ENCODE data around the gene VOPP1. TPM values are rescaled to one million over a fixed set of nuclear protein-coding genes. Genes with fewer than 3 reads are reported as not detected.

Gene VOPP1
- total and polyA plus RNA-seq, 2 of the 13 experiments (the other 11 are each of a cell fraction or from before 2014, with no cell fraction given), result 21.8 to 55.3 TPM

DNA sequence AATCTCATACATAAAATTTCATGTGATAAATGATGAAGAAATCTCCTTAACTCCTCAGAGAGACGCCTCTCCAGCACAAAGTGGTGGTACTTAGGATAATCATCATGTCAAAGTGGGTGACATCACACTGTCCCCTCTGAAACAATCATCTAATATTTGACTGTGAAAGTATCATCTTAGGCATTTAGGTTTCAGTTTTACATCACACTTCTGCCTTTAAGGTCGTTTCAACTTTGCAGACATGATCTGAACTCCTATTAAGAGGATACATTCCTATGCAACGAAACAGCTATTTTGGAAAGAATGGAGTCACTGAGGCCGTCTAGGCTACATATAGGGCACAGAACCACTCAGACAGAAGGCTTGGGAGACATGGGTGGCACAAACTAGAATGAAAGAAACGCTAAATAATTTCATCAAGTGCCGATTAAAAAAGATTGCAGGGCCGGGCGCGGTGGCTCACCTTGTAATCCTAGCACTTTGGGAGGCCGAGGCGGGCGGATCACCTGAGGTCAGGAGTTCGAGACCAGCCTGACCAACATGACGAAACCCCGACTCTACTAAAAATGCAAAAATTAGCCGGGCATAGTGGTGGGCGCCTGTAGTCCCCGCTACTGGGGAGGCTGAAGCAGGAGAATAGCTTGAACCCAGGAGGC is 2.0 kb downstream of the VOPP1 start (continued):
- TF ChIP-seq, protein P1, sequence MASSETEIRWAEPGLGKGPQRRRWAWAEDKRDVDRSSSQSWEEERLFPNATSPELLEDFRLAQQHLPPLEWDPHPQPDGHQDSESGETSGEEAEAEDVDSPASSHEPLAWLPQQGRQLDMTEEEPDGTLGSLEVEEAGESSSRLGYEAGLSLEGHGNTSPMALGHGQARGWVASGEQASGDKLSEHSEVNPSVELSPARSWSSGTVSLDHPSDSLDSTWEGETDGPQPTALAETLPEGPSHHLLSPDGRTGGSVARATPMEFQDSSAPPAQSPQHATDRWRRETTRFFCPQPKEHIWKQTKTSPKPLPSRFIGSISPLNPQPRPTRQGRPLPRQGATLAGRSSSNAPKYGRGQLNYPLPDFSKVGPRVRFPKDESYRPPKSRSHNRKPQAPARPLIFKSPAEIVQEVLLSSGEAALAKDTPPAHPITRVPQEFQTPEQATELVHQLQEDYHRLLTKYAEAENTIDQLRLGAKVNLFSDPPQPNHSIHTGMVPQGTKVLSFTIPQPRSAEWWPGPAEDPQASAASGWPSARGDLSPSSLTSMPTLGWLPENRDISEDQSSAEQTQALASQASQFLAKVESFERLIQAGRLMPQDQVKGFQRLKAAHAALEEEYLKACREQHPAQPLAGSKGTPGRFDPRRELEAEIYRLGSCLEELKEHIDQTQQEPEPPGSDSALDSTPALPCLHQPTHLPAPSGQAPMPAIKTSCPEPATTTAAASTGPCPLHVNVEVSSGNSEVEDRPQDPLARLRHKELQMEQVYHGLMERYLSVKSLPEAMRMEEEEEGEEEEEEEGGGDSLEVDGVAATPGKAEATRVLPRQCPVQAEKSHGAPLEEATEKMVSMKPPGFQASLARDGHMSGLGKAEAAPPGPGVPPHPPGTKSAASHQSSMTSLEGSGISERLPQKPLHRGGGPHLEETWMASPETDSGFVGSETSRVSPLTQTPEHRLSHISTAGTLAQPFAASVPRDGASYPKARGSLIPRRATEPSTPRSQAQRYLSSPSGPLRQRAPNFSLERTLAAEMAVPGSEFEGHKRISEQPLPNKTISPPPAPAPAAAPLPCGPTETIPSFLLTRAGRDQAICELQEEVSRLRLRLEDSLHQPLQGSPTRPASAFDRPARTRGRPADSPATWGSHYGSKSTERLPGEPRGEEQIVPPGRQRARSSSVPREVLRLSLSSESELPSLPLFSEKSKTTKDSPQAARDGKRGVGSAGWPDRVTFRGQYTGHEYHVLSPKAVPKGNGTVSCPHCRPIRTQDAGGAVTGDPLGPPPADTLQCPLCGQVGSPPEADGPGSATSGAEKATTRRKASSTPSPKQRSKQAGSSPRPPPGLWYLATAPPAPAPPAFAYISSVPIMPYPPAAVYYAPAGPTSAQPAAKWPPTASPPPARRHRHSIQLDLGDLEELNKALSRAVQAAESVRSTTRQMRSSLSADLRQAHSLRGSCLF (CRISPR knock-in tag; IDR thresholded peaks at IDR 0.05; ENCODE audit: borderline replicate concordance), result no peak
- TF ChIP-seq, protein P2, sequence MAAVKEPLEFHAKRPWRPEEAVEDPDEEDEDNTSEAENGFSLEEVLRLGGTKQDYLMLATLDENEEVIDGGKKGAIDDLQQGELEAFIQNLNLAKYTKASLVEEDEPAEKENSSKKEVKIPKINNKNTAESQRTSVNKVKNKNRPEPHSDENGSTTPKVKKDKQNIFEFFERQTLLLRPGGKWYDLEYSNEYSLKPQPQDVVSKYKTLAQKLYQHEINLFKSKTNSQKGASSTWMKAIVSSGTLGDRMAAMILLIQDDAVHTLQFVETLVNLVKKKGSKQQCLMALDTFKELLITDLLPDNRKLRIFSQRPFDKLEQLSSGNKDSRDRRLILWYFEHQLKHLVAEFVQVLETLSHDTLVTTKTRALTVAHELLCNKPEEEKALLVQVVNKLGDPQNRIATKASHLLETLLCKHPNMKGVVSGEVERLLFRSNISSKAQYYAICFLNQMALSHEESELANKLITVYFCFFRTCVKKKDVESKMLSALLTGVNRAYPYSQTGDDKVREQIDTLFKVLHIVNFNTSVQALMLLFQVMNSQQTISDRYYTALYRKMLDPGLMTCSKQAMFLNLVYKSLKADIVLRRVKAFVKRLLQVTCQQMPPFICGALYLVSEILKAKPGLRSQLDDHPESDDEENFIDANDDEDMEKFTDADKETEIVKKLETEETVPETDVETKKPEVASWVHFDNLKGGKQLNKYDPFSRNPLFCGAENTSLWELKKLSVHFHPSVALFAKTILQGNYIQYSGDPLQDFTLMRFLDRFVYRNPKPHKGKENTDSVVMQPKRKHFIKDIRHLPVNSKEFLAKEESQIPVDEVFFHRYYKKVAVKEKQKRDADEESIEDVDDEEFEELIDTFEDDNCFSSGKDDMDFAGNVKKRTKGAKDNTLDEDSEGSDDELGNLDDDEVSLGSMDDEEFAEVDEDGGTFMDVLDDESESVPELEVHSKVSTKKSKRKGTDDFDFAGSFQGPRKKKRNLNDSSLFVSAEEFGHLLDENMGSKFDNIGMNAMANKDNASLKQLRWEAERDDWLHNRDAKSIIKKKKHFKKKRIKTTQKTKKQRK (IDR thresholded peaks at IDR 0.05; ENCODE audit: low read length), result no peak
- TF ChIP-seq ZNF12 (CRISPR knock-in tag; IDR thresholded peaks at IDR 0.05) (no peak), ATAD3A (CRISPR knock-in tag; IDR thresholded peaks at IDR 0.05) (no peak), HNRNPUL1 (IDR thresholded peaks at IDR 0.05; ENCODE audit: low read depth, low read length) (no peak), ZNF263 (CRISPR knock-in tag; IDR thresholded peaks at IDR 0.05) (no peak), RNF2 (conservative IDR thresholded peaks at IDR 0.05; ENCODE audit: low read depth) (no peak), ZSCAN22 (CRISPR knock-in tag; IDR thresholded peaks at IDR 0.05) (no peak)
- TF ChIP-seq, protein P3, sequence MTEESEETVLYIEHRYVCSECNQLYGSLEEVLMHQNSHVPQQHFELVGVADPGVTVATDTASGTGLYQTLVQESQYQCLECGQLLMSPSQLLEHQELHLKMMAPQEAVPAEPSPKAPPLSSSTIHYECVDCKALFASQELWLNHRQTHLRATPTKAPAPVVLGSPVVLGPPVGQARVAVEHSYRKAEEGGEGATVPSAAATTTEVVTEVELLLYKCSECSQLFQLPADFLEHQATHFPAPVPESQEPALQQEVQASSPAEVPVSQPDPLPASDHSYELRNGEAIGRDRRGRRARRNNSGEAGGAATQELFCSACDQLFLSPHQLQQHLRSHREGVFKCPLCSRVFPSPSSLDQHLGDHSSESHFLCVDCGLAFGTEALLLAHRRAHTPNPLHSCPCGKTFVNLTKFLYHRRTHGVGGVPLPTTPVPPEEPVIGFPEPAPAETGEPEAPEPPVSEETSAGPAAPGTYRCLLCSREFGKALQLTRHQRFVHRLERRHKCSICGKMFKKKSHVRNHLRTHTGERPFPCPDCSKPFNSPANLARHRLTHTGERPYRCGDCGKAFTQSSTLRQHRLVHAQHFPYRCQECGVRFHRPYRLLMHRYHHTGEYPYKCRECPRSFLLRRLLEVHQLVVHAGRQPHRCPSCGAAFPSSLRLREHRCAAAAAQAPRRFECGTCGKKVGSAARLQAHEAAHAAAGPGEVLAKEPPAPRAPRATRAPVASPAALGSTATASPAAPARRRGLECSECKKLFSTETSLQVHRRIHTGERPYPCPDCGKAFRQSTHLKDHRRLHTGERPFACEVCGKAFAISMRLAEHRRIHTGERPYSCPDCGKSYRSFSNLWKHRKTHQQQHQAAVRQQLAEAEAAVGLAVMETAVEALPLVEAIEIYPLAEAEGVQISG (CRISPR knock-in tag; IDR thresholded peaks at IDR 0.05), result no peak
- TF ChIP-seq, protein P4, sequence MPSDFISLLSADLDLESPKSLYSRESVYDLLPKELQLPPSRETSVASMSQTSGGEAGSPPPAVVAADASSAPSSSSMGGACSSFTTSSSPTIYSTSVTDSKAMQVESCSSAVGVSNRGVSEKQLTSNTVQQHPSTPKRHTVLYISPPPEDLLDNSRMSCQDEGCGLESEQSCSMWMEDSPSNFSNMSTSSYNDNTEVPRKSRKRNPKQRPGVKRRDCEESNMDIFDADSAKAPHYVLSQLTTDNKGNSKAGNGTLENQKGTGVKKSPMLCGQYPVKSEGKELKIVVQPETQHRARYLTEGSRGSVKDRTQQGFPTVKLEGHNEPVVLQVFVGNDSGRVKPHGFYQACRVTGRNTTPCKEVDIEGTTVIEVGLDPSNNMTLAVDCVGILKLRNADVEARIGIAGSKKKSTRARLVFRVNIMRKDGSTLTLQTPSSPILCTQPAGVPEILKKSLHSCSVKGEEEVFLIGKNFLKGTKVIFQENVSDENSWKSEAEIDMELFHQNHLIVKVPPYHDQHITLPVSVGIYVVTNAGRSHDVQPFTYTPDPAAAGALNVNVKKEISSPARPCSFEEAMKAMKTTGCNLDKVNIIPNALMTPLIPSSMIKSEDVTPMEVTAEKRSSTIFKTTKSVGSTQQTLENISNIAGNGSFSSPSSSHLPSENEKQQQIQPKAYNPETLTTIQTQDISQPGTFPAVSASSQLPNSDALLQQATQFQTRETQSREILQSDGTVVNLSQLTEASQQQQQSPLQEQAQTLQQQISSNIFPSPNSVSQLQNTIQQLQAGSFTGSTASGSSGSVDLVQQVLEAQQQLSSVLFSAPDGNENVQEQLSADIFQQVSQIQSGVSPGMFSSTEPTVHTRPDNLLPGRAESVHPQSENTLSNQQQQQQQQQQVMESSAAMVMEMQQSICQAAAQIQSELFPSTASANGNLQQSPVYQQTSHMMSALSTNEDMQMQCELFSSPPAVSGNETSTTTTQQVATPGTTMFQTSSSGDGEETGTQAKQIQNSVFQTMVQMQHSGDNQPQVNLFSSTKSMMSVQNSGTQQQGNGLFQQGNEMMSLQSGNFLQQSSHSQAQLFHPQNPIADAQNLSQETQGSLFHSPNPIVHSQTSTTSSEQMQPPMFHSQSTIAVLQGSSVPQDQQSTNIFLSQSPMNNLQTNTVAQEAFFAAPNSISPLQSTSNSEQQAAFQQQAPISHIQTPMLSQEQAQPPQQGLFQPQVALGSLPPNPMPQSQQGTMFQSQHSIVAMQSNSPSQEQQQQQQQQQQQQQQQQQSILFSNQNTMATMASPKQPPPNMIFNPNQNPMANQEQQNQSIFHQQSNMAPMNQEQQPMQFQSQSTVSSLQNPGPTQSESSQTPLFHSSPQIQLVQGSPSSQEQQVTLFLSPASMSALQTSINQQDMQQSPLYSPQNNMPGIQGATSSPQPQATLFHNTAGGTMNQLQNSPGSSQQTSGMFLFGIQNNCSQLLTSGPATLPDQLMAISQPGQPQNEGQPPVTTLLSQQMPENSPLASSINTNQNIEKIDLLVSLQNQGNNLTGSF (CRISPR knock-in tag; IDR thresholded peaks at IDR 0.05), result no peak

Measured in HepG2 (cell line).